ENCODE results near the gene TCF7L2.

The TCF7L2 gene

DNA sequence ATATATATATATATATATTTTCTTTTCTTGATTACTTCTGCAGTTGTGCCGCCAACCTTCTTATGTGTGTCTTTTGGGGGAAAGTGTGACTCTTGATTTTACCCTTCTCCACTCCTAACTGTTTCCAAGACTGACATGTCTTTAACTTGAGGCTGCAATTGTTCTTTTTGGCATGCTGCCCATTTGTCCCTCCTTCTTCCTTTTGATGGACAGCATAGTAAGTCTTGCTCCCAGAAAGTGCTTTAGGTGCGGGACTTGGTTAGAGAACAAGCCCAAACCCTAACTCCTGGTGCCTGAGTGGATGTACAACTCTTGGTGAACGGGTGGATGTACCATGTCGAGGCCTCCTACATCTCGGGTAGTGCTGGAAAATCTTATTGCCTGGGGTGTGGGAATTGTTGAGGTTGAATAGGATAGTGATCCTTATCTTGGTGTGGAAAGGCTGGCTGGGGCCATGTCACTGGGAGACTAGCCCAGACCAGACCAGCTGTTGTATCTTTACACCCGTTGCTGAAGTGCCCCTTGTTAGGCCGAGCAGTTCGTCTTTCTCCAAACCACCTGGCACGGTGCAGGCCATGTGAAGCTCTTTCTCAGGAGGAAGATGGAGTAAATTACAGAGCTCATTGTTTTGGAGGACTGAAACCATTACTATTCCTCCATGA is 16.3 kb downstream of the TCF7L2 start:
- H3K27me3 ChIP-seq (ENCODE audit: control insufficient read depth in 1 of 2, insufficient read depth in 2 of 2, low read length in 2 of 2), result no peaks in the 10 kb centered on the region
- H3K9me3 ChIP-seq (ENCODE audit: control insufficient read depth in 2 of 2, low read length in 2 of 2), result no peaks in the 10 kb centered on the region
- peaks cover 0 to 2% of the 10 kb centered on the region in 2 donors for H3K36me3 ChIP-seq (ENCODE audit: control insufficient read depth in 2 of 2, insufficient read depth in 2 of 2, low read length in 2 of 2)
- H3K27ac ChIP-seq (ENCODE audit: low read length), result no peak overlapping the region
- peaks cover 23% of the 10 kb centered on the region for H3K4me1 ChIP-seq (ENCODE audit: control insufficient read depth, insufficient read depth, low read length)
- no peak overlapping the region for H3K4me3 ChIP-seq (ENCODE audit: low read length in 2 of 2)
- H3K9ac ChIP-seq (ENCODE audit: low read length in 2 of 2), result no peak overlapping the region

DNA sequence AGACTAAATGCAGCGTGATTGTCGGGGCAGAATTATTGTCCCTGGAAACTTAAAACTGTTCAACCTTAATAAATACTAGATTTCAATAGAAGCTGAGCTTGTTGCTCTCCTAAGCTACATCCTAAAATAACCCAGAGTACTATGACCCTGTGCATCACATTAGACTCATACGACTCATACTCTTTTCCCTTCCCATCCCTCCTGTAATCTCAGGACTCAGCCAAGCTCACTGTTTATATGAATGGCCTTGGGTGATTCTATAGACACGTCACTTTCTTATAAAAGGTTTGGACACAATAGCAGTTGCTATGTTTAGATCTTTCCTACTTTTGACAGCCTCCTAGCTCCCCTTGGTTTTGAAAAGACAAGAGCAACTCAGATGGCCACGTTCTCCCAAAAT is 17.2 kb downstream of the TCF7L2 start:
- no peak overlapping the region for H3K9ac ChIP-seq (ENCODE audit: low read length in 2 of 2)
- H3K4me3 ChIP-seq (ENCODE audit: low read length in 2 of 2), result no peak overlapping the region
- peaks cover 23% of the 10 kb centered on the region for H3K4me1 ChIP-seq (ENCODE audit: control insufficient read depth, insufficient read depth, low read length)
- H3K36me3 ChIP-seq (ENCODE audit: control insufficient read depth in 2 of 2, insufficient read depth in 2 of 2, low read length in 2 of 2), result peaks cover 0 to 2% of the 10 kb centered on the region in 2 donors
- H3K27ac ChIP-seq (ENCODE audit: low read length), result no peak overlapping the region
- H3K9me3 ChIP-seq (ENCODE audit: control insufficient read depth in 2 of 2, low read length in 2 of 2), result no peaks in the 10 kb centered on the region
- H3K27me3 ChIP-seq (ENCODE audit: control insufficient read depth in 1 of 2, insufficient read depth in 2 of 2, low read length in 2 of 2), result no peaks in the 10 kb centered on the region

DNA sequence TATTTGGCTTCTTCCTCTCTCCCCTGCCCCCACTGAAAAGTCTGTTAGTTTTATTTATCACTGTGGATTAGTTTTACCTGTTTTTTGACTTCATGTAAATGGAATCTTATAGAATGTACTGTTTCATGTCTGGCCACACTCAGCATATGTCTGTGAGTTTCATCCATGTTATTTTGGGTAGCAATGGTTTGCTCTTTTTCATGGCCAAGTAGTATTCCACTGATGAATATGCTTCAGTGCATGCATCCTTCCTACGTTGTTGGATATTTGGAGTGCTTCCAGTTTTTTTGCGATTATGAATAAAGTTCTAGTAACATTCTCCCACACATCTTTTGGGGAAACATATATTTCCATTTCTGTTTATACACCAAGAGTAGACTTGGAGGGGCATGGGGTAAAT is 19.1 kb downstream of the TCF7L2 start:
- no peak overlapping the region for H3K27ac ChIP-seq (ENCODE audit: low read length)
- H3K9ac ChIP-seq (ENCODE audit: low read length in 2 of 2), result no peak overlapping the region
- H3K4me3 ChIP-seq (ENCODE audit: low read length in 2 of 2), result no peak overlapping the region
- H3K27me3 ChIP-seq (ENCODE audit: control insufficient read depth in 1 of 2, insufficient read depth in 2 of 2, low read length in 2 of 2), result no peaks in the 10 kb centered on the region
- no peaks in the 10 kb centered on the region for H3K9me3 ChIP-seq (ENCODE audit: control insufficient read depth in 2 of 2, low read length in 2 of 2)
- H3K36me3 ChIP-seq (ENCODE audit: control insufficient read depth in 2 of 2, insufficient read depth in 2 of 2, low read length in 2 of 2), result peaks cover 3 to 6% of the 10 kb centered on the region in 2 donors
- peaks cover 20% of the 10 kb centered on the region for H3K4me1 ChIP-seq (ENCODE audit: control insufficient read depth, insufficient read depth, low read length)

DNA sequence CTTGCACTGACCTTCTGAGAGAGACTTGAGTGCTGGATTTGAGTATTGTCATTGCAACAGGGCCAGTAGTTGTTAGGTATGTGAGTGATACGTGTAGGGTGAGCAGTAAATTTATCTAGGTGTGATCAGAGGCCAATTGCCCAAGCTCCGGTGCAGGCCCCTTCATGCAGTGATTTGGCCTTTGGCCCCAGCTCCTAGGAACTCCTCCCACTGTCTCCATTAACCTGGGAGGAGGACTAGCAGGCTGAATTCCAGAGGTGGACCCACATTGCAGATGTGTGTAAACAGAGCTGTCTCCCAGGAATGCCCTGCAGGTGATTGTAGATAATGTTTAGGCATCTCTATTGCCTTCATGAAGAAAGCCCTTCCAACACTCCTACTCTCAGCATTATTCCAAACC is 19.5 kb downstream of the TCF7L2 start:
- Histone ChIP-seq H3K4me3 (ENCODE audit: low read length in 2 of 2) (no peak overlapping the region), H3K9ac (ENCODE audit: low read length in 2 of 2) (no peak overlapping the region), H3K4me1 (ENCODE audit: control insufficient read depth, insufficient read depth, low read length) (peaks cover 20% of the 10 kb centered on the region), H3K36me3 (ENCODE audit: control insufficient read depth in 2 of 2, insufficient read depth in 2 of 2, low read length in 2 of 2) (peaks cover 3 to 6% of the 10 kb centered on the region in 2 donors), H3K27ac (ENCODE audit: low read length) (no peak overlapping the region), H3K9me3 (ENCODE audit: control insufficient read depth in 2 of 2, low read length in 2 of 2) (no peaks in the 10 kb centered on the region), H3K27me3 (ENCODE audit: control insufficient read depth in 1 of 2, insufficient read depth in 2 of 2, low read length in 2 of 2) (no peaks in the 10 kb centered on the region)

DNA sequence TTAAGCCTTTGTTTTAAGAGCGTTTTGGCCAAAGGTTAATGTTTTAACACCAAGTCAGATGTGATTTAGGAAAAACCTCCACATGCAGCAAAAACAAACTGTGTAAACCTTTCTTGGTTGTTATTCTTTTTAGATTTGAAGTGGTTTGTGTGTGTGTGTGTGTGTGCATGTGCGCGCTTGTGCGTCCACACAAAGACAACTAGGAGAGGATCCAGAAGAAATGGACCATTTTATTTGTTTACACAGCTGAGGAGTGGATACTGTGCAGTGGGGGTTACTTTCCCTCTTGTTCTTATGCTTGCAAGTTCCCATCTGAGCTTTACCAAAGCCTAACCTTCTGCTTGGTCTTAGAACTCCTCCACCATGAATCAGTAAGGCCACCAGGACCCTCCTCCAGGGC is 20.0 kb downstream of the TCF7L2 start:
- no peaks in the 10 kb centered on the region for H3K27me3 ChIP-seq (ENCODE audit: control insufficient read depth in 1 of 2, insufficient read depth in 2 of 2, low read length in 2 of 2)
- peaks cover 3 to 6% of the 10 kb centered on the region in 2 donors for H3K36me3 ChIP-seq (ENCODE audit: control insufficient read depth in 2 of 2, insufficient read depth in 2 of 2, low read length in 2 of 2)

DNA sequence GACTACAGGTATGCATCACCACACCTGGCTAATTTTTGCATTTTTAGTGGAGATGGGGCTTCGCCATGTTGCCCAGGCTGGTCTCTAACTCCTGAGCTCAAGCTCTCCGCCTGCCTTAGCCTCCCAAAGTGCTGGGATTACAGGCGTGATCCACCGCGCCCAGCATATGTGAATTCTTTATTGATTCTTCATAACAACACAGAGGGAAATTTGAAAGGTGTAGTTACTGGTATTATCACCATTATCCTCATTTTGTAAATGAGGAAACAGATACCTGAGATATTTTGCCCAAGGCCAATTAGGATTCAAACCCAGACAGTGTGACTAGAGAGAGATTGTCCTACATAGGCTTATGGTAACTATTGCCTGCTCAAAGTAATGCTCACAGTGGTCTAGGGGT is 22.6 kb downstream of the TCF7L2 start:
- Histone ChIP-seq H3K9me3 (ENCODE audit: control insufficient read depth in 2 of 2, low read length in 2 of 2) (no peaks in the 10 kb centered on the region), H3K27ac (ENCODE audit: low read length) (no peak overlapping the region), H3K4me1 (ENCODE audit: control insufficient read depth, insufficient read depth, low read length) (peaks cover 13% of the 10 kb centered on the region), H3K36me3 (ENCODE audit: control insufficient read depth in 2 of 2, insufficient read depth in 2 of 2, low read length in 2 of 2) (peaks cover 3 to 6% of the 10 kb centered on the region in 2 donors), H3K4me3 (ENCODE audit: low read length in 2 of 2) (no peak overlapping the region), H3K27me3 (ENCODE audit: control insufficient read depth in 1 of 2, insufficient read depth in 2 of 2, low read length in 2 of 2) (no peaks in the 10 kb centered on the region), H3K9ac (ENCODE audit: low read length in 2 of 2) (no peak overlapping the region)

More for the DNA sequence above, 20.0 kb downstream of the TCF7L2 start:
- H3K9me3 ChIP-seq (ENCODE audit: control insufficient read depth in 2 of 2, low read length in 2 of 2), result no peaks in the 10 kb centered on the region
- H3K27ac ChIP-seq (ENCODE audit: low read length), result no peak overlapping the region
- no peak overlapping the region for H3K9ac ChIP-seq (ENCODE audit: low read length in 2 of 2)
- no peak overlapping the region for H3K4me3 ChIP-seq (ENCODE audit: low read length in 2 of 2)
- H3K4me1 ChIP-seq (ENCODE audit: control insufficient read depth, insufficient read depth, low read length), result peaks cover 20% of the 10 kb centered on the region

DNA sequence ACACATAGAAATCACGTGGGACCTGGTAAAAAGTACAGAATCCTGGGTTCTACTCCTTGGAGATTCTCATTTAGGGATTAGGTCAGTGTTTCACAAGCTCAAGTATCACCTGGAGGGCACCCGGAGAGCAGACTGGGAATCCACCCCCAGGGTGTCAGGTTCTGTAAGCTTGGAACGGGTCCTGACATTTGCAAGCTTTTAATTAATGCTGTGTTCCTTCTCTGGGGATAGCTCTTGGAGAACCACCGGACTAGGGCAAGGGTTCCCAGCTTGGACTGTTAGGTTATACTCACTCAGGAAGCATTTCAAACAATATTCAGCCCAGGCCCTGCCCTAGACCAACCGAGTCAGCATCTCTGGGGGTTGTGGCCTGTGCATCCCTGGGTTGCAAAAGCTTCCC is 23.0 kb downstream of the TCF7L2 start:
- H3K27me3 ChIP-seq (ENCODE audit: control insufficient read depth in 1 of 2, insufficient read depth in 2 of 2, low read length in 2 of 2), result no peaks in the 10 kb centered on the region
- H3K4me1 ChIP-seq (ENCODE audit: control insufficient read depth, insufficient read depth, low read length), result peaks cover 13% of the 10 kb centered on the region
- no peak overlapping the region for H3K9ac ChIP-seq (ENCODE audit: low read length in 2 of 2)
- H3K27ac ChIP-seq (ENCODE audit: low read length), result no peak overlapping the region
- no peak overlapping the region for H3K4me3 ChIP-seq (ENCODE audit: low read length in 2 of 2)
- no peaks in the 10 kb centered on the region for H3K9me3 ChIP-seq (ENCODE audit: control insufficient read depth in 2 of 2, low read length in 2 of 2)
- H3K36me3 ChIP-seq (ENCODE audit: control insufficient read depth in 2 of 2, insufficient read depth in 2 of 2, low read length in 2 of 2), result peaks cover 3 to 6% of the 10 kb centered on the region in 2 donors

DNA sequence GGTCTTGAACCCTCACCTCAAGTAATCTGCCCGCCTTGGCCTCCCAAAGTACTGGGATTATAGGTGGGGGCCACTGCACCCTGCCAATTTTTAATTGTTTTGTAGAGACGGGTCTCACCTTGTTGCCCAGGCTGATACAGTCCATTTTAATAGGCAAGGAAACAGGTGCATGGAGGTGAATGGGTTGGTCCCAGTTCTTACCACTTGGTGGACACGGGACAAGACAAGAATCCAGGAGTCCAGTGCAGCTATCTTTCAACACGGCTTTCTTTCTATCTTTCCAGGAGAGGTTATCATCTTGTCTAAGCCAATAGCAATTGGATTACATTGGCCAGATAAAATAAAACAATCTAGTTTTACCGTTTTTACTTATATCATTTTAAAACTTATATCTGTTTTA is 23.8 kb downstream of the TCF7L2 start:
- Histone ChIP-seq H3K27ac (ENCODE audit: low read length) (no peak overlapping the region), H3K9me3 (ENCODE audit: control insufficient read depth in 2 of 2, low read length in 2 of 2) (no peaks in the 10 kb centered on the region), H3K4me3 (ENCODE audit: low read length in 2 of 2) (no peak overlapping the region), H3K4me1 (ENCODE audit: control insufficient read depth, insufficient read depth, low read length) (peaks cover 14% of the 10 kb centered on the region), H3K9ac (ENCODE audit: low read length in 2 of 2) (no peak overlapping the region), H3K27me3 (ENCODE audit: control insufficient read depth in 1 of 2, insufficient read depth in 2 of 2, low read length in 2 of 2) (no peaks in the 10 kb centered on the region), H3K36me3 (ENCODE audit: control insufficient read depth in 2 of 2, insufficient read depth in 2 of 2, low read length in 2 of 2) (peaks cover 3 to 6% of the 10 kb centered on the region in 2 donors)

DNA sequence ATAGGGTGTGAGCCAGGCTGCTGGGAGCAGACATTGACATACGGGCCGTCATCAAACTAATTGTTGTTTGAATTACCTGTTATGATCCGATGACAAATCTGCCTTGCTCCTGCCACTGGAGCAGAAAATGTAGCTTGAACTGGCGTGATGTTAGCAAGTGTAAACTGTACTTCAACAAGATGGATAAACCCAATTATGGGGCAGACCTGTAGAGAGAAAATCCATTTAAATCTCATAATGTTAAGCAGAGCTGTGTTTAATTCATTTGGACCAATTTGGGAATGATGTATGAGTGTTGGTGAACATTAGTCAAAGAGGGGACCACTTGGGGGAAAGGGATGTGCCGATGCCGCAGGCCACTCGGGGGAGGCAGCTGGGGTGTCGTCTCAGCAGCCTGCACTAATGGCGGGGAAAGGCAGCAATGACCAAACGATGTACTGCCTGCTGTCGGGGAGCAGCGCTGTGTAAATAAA is 27.4 kb downstream of the TCF7L2 start:
- Histone ChIP-seq H3K9me3 (ENCODE audit: control insufficient read depth in 2 of 2, low read length in 2 of 2) (no peaks in the 10 kb centered on the region), H3K36me3 (ENCODE audit: control insufficient read depth in 2 of 2, insufficient read depth in 2 of 2, low read length in 2 of 2) (peaks cover 3% of the 10 kb centered on the region in 2 donors), H3K4me3 (ENCODE audit: low read length in 2 of 2) (no peak overlapping the region), H3K4me1 (ENCODE audit: control insufficient read depth, insufficient read depth, low read length) (peaks cover 13% of the 10 kb centered on the region), H3K27me3 (ENCODE audit: control insufficient read depth in 1 of 2, insufficient read depth in 2 of 2, low read length in 2 of 2) (no peaks in the 10 kb centered on the region), H3K27ac (ENCODE audit: low read length) (no peak overlapping the region), H3K9ac (ENCODE audit: low read length in 2 of 2) (no peak overlapping the region)

DNA sequence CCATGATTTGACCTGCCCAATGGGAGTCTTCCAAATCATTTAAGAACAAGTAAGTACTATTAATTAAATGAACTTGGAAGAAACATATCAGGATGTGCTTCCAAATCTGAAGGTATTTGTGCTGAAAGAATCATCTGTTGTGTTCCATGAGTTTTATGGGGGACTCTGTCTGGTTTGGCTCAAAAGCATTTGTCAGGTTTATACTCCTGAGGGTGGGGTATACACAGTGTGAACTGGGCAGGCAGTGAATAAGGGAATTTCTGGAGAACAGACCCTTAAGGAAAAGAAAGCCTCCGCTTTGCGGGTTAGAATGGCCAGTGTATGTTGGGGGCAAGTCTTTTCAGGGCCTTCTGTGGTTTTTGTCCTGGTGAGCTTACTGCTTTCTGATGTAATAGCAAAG is 29.9 kb downstream of the TCF7L2 start:
- peaks cover 18% of the 10 kb centered on the region for H3K4me1 ChIP-seq (ENCODE audit: control insufficient read depth, insufficient read depth, low read length)
- H3K27me3 ChIP-seq (ENCODE audit: control insufficient read depth in 1 of 2, insufficient read depth in 2 of 2, low read length in 2 of 2), result no peaks in the 10 kb centered on the region
- H3K36me3 ChIP-seq (ENCODE audit: control insufficient read depth in 2 of 2, insufficient read depth in 2 of 2, low read length in 2 of 2), result no peaks in the 10 kb centered on the region
- H3K4me3 ChIP-seq (ENCODE audit: low read length in 2 of 2), result no peak overlapping the region
- H3K9ac ChIP-seq (ENCODE audit: low read length in 2 of 2), result no peak overlapping the region
- no peaks in the 10 kb centered on the region for H3K9me3 ChIP-seq (ENCODE audit: control insufficient read depth in 2 of 2, low read length in 2 of 2)
- H3K27ac ChIP-seq (ENCODE audit: low read length), result no peak overlapping the region

DNA sequence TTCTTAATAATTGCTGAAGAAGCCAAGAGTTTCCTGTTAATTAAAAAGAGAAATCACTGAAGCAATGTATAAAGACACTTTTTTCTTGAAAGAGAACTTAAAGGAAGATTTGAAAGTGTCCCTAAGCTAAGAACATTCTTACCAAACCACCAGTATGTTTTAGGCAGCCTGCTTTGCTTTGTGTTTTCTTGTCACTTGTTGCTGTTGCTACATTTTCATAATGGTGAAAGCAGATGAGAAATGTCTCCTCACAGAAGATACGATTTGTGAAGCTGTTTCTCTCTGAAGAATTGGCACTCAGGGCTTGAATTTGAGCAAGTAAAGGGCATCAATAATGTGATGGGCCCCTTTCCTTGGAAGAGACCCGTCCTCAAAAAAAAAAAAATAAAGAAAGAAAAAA is 30.9 kb downstream of the TCF7L2 start:
- Histone ChIP-seq H3K36me3 (ENCODE audit: control insufficient read depth in 2 of 2, insufficient read depth in 2 of 2, low read length in 2 of 2) (no peaks in the 10 kb centered on the region), H3K9ac (ENCODE audit: low read length in 2 of 2) (no peak overlapping the region), H3K9me3 (ENCODE audit: control insufficient read depth in 2 of 2, low read length in 2 of 2) (no peaks in the 10 kb centered on the region), H3K4me3 (ENCODE audit: low read length in 2 of 2) (no peak overlapping the region), H3K4me1 (ENCODE audit: control insufficient read depth, insufficient read depth, low read length) (peaks cover 27% of the 10 kb centered on the region), H3K27ac (ENCODE audit: low read length) (no peak overlapping the region), H3K27me3 (ENCODE audit: control insufficient read depth in 1 of 2, insufficient read depth in 2 of 2, low read length in 2 of 2) (no peaks in the 10 kb centered on the region)
